Stimulated activated CD8-positive, alpha-beta memory T cell treated with anti-CD3 and anti-CD28 coated beads, Interleukin-12 subunit alpha, Interleukin-12 subunit beta, amount 100 ng/mL, for 24 hours (primary cell): Measurements from ENCODE around the gene SP8.
"Not testable (repeated sequence)": the region's sequence is repeated elsewhere in the genome, so short reads cannot be mapped to it uniquely, and the experiment has no call there.

Source experiments
- DNase-seq: peaks from one replicate; pipeline ENCODE4 v3.0.0-alpha.2; 2020; ENCODE audit errors: extremely low read depth

Gene SP8

DNA sequence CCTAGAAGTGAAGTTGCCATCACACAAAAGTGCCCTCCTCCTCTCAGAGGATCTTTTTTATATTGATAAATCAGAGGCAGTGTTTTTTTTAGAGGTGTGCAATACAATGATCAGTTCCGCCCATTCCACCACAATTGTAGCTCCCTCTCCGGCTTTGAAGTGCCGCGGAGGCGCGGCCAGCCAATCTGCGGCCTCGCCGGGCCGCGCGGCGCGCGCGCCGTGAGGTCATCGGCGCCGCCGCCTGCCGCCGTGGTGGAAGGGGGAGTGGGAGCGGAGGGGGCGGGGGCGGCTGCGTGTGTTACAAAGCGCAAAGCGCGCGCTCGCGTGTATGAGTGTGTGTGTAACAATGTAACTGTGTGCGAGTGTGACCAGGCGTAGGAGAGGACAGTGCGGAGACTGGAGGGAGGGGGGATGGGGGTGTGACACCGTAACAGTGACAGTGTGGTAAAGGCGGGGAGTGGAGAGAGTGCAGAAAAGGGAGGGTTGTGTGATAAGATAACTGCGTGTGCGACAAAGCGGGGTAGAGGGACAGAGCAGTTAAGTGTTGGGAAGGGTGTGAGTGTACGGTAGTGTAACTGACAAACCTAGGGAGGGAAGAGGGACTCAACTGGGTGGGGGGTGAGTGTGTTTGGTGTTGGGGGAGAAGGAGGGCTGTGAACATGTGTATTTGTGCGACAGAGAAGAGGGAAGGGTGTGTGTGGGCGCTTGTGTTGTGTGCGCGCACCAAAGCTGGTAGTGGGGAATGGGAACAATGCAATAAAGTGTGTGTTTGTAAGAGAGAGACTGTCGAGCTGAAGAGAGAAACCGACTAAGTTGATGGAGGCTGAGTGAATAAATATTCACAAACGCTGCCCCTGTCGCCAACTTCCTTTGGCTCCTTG lies at the start of gene SP8:
Gene SP8 (minus strand): TSS at position 108 of the 881 bp plus-strand sequence. CDS start 88 bp downstream, at position 20.
- DNase-seq = no peak

GRCh38 chr7:20836424-20836823 lies 49.7 kb upstream of the SP8 start:
- DNase-seq = not testable (repeated sequence)

DNA sequence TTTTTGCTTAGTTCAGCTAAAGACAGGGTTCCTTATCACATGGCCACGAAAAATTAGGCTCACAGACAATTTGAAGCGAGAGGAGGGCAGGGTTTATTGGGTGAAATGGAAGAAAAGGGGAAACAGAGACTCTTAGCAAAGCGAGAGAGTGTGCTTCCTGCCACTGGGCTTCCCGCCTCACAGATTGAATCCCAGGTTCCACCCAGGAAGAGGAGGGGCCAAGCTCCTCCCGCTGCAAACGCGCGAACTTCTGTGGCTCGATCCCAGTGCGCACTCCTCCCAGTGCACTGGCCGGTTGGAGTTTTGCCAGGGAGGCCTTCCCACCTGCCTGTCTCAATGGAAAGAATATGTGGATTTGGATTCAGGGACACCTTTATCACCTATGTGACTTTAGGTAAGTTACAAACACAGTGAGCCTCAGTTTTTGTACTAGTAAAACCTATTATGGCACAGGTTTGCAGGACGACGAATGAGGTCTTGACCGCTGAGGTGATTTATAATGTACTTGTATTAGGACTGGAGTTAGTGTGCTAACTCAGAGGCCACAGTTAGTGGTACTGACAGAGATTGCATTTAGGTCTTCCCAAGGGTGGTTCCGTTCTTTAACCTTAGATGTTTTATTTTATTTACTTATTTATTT lies 48.5 kb upstream of the SP8 start:
- no peak for DNase-seq

DNA sequence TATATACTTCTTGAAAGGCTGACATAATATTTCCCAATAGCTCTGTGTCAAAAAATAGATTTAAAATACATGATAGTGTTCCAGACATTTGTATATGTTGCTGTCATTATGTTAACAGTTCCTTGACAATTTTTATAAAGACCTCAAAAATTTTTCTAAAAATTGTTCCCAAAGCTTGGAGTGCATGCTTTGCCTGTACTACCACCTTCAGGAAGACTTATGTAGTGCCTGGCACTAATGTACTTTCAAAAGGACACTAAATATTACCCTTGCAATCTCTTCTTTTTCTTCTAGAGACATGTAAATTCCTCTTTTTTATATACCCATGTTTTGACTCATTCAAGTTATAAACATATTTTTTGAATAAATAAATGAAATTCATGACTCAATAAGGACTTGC lies 48.0 kb upstream of the SP8 start:
- DNase-seq = no peak

- no peak for DNase-seq
Measured at GRCh38 chr7:20831956-20832355, 45.3 kb upstream of the SP8 start.

GRCh38 chr7:20831451-20831850 lies 44.8 kb upstream of the SP8 start:
- DNase-seq = no peak

DNA sequence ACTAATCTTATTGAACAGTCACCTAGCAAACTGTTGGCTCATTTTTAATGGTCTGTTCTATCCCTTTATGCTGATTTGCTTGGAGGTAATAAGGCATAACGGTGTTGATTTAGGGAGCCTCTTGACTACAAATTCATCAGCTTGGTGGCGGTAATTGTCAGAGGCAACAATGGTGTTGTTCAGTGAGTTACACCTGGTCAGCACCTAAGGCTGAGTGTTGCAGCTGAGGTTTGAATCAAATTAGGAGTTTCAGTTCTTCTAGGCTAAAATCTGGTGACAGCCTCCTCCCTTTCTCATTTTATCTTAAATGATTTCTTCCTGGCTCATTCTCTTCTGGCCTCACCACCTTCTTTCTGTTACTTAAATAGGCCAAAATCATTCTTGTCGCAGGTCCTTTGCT lies 42.3 kb upstream of the SP8 start:
- DNase-seq = no peak

DNA sequence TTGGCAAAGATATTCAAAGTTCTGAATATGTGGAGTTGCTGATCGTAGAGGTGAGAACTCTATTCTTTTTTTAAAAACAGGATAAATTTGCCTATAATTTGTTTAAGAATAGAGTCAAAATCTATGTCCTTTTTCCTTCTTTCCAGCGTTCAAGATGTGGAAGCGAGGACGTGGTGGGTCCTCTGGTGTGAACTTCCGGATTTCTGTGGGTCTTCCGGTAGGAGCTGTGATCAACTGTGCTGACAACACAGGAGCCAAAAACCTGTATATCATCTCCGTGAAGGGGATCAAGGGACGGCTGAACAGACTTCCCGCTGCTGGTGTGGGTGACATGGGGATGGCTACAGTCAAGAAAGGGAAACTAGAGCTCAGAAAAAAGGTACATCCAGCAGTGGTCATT lies 40.5 kb upstream of the SP8 start:
- DNase-seq = no peak

GRCh38 chr7:20826243-20826642 lies 39.6 kb upstream of the SP8 start:
- no peak for DNase-seq

DNA sequence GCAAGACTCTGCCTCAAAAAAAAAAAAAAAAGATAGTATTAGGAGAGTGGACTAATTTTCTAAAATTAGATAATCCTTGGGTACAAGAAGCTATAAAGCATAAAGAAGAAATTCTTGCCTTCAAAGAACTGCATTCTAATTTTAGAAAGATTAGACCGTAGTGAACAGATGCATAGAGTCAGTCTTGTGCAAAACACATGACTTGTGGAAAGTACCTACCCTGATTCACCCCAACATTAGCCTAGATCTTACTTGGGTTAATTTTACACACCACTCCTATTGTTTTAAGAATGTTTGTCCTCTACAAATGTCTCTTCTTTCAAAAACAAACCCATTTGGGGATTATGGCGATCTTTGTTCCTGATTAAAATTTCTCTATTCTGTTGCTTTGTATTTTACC lies 38.9 kb upstream of the SP8 start:
- no peak for DNase-seq

GRCh38 chr7:20821390-20821789 lies 34.7 kb upstream of the SP8 start:
- not testable (repeated sequence) for DNase-seq

- DNase-seq = no peak
Measured at GRCh38 chr7:20816372-20816959, 29.8 kb upstream of the SP8 start.

- DNase-seq = no peak
Measured at GRCh38 chr7:20804345-20804744, 17.7 kb upstream of the SP8 start.

DNA sequence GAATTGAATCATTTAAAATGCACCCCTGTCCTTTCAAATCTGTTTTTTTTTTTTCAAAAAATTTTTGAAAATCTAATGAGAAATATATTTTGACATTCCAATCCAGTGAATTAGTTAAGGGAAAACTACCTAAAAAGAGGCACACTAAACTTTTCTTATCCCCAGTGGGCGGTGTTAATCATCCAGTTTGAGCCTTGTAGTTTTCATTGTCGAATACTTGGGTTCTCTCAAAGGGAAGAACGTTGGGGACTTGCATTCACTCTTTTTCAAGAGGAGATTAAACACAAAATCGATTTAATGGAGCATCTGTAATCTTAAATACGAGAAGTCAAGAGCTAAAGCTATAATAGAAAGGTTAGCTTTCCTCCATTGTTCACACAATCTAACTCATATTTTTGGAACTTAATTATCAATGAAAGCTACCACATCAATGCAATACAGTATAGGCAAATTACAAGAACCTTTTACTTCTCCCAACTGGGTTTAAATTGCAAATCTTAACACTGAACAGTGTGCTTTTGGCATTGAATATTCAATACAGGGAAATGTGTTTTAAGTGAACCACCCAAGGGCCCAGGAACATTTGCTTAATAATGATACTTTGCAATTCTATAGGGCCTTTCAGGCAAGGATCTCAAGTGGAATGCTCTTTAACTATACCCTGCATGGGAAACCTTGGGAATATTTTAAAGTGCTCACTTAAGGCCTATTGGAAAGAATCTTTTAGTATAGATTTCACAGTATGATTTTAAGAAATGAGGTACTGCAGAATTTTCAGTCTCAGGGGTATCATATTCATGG lies 13.1 kb upstream of the SP8 start:
- no peak for DNase-seq

GRCh38 chr7:20798694-20799121 lies 12.0 kb upstream of the SP8 start:
- DNase-seq = no peak

- DNase-seq = no peak
Measured at GRCh38 chr7:20798081-20798693, 11.5 kb upstream of the SP8 start.

- no peak for DNase-seq
Measured at GRCh38 chr7:20797462-20798080, 10.9 kb upstream of the SP8 start.

DNA sequence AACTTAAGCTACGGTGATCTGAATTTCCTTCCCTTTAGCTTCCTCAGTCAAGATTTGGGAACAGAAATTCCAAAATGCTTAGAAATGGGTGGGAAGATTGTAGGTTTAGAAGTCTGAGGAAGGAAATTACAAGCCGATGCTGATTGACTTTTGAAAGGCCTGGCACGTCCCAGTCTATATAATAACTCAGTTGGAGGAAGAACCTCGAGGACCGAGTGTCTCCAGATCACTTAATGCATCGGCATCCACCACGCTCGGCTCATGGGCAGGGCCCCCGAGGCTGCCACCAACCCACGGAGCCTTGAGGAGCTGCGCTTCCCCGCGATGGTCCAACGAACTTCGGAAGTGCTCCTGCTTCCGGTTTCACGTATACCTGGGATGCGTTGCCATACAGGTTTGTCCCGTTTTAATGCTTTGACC lies 10.4 kb upstream of the SP8 start:
- no peak for DNase-seq

GRCh38 chr7:20796500-20796899 lies 9.8 kb upstream of the SP8 start:
- DNase-seq = no peak

GRCh38 chr7:20795881-20796280 lies 9.2 kb upstream of the SP8 start:
- DNase-seq = no peak

DNA sequence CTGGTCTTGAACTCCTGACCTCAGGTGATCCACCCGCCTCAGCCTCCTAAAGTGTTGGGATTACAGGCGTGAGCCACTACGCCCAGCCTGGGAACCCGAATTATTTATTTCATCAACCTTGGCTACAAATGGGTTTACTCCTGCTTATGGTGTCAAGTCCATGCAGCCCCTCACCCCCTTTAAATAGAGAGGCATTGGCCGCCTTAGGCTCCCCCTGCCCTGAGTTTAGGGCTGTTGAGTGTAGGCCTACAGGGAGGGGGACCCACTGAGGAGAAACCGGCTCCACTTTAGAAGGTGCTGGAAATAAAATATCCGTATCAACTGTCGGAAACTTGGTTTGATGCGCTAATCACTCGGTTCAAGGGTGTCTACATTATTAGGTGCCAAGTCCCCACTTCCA lies 8.7 kb upstream of the SP8 start:
- no peak for DNase-seq
